ENCODE data around the gene CNTD1. TPM values are rescaled to one million over a fixed set of nuclear protein-coding genes. Genes with fewer than 3 reads are reported as not detected.
A peak's percentile ranks its signal among the peaks of the same experiment; 100 is the strongest.

CNTD1 gene
- total RNA-seq, 2 donors from 2014 or later, result 0.16 TPM; not detected in 1

GRCh38 chr17:42772945-42773289, 25.7 kb upstream of the CNTD1 start:
- no peak for TF ChIP-seq CTCF (IDR thresholded peaks at IDR 0.05)
- H3K27ac ChIP-seq, result peak overlapping the region; percentile 64 to 81
- no peak for DNase-seq (ENCODE audit: low spot score)
- no peaks in the 10 kb centered on the region for H3K9me3 ChIP-seq
- H3K4me1 ChIP-seq, result peaks cover 0 to 18% of the 10 kb centered on the region in 2 donors
- peak overlapping the region; percentile 63 to 82 for H3K4me3 ChIP-seq
- no peaks in the 10 kb centered on the region for H3K27me3 ChIP-seq
- peaks cover 27% of the 10 kb centered on the region for H3K36me3 ChIP-seq

GRCh38 chr17:42773290-42774035, 25.2 kb upstream of the CNTD1 start, which contains the start of gene VPS25:
VPS25 (plus strand) TSS chr17:42773449; CDS start chr17:42773476, 27 bp downstream.
- no peaks in the 10 kb centered on the region for H3K27me3 ChIP-seq
- no peaks in the 10 kb centered on the region for H3K9me3 ChIP-seq
- peaks cover 32% of the 10 kb centered on the region for H3K36me3 ChIP-seq
- peak; percentile 83 for DNase-seq (ENCODE audit: low spot score)
- H3K4me1 ChIP-seq, result peaks cover 0 to 18% of the 10 kb centered on the region in 2 donors
- H3K27ac ChIP-seq, result peak within 1 kb of the TSS; percentile 64 to 81
- peak within 1 kb of the TSS; percentile 63 to 82 for H3K4me3 ChIP-seq
- TF ChIP-seq CTCF (IDR thresholded peaks at IDR 0.05), result peak in 1 of 2 donors; percentile 41

GRCh38 chr17:42774066-42774745, 24.5 kb upstream of the CNTD1 start:
- peak overlapping the region; percentile 63 to 82 for H3K4me3 ChIP-seq
- DNase-seq (ENCODE audit: low spot score), result no peak
- peak overlapping the region in 1 of 2 donors; percentile 81 for H3K27ac ChIP-seq
- peaks cover 40% of the 10 kb centered on the region for H3K36me3 ChIP-seq
- TF ChIP-seq CTCF (IDR thresholded peaks at IDR 0.05), result no peak
- H3K27me3 ChIP-seq, result no peaks in the 10 kb centered on the region
- no peaks in the 10 kb centered on the region for H3K9me3 ChIP-seq
- peaks cover 0 to 18% of the 10 kb centered on the region in 2 donors for H3K4me1 ChIP-seq

GRCh38 chr17:42775534-42776098, 23.0 kb upstream of the CNTD1 start:
- Histone ChIP-seq H3K36me3 (peaks cover 45% of the 10 kb centered on the region), H3K27me3 (no peaks in the 10 kb centered on the region), H3K4me1 (peaks cover 0 to 27% of the 10 kb centered on the region in 2 donors), H3K4me3 (no peak overlapping the region), H3K9me3 (no peaks in the 10 kb centered on the region), H3K27ac (no peak overlapping the region)
- TF ChIP-seq CTCF (IDR thresholded peaks at IDR 0.05), result no peak
- DNase-seq (ENCODE audit: low spot score), result no peak

GRCh38 chr17:42778570-42778969, 20.1 kb upstream of the CNTD1 start:
- H3K4me3 ChIP-seq, result no peak overlapping the region
- H3K4me1 ChIP-seq, result peaks cover 0 to 23% of the 10 kb centered on the region in 2 donors
- H3K27ac ChIP-seq, result no peak overlapping the region
- DNase-seq (ENCODE audit: low spot score), result no peak
- H3K36me3 ChIP-seq, result peaks cover 45% of the 10 kb centered on the region
- H3K27me3 ChIP-seq, result peaks cover 0 to 15% of the 10 kb centered on the region in 2 donors
- no peak for TF ChIP-seq CTCF (IDR thresholded peaks at IDR 0.05)
- no peaks in the 10 kb centered on the region for H3K9me3 ChIP-seq
